Heart right ventricle (tissue), 16 donors: ENCODE measurements around the gene ST7. TPM values are rescaled to one million over a fixed set of nuclear protein-coding genes. Genes with fewer than 3 reads are reported as not detected.
A peak's percentile ranks its signal among the peaks of the same experiment; 100 is the strongest.

Source experiments
- ATAC-seq, 8 donors: fragments of 200-7000 bp; cut with Tn5 transposase; one replicate each; pipeline ENCODE4 v1.9.1; 2020; ENCODE audit warnings: mild to moderate bottlenecking in 8 of 8, moderate library complexity in 8 of 8, moderate number of reproducible peaks in 1 of 8
- DNase-seq, 2 donors: peaks; one replicate each; pipeline ENCODE4 v3.0.0-alpha.2; 2020
- H3K27ac ChIP-seq, 10 donors: fragments of 200-600 bp; sonication (generic) in 2 of 10; one replicate each; pipeline versions ENCODE4 v1.5.0 to v1.8.0; 2020 to 2022; ENCODE audit warnings: mild to moderate bottlenecking in 3 of 10
- H3K27me3 ChIP-seq, 7 donors: fragments of 200-600 bp; one replicate each; pipeline ENCODE4 v1.8.0; 2021 to 2022; ENCODE audit warnings: mild to moderate bottlenecking in 2 of 7
- H3K36me3 ChIP-seq, 9 donors: fragments of 200-600 bp; sonication (generic) in 1 of 9; one replicate each; pipeline versions ENCODE4 v1.5.0 to v1.8.0; 2020 to 2022; ENCODE audit warnings: mild to moderate bottlenecking in 2 of 9
- H3K4me1 ChIP-seq, 9 donors: fragments of 200-600 bp; sonication (generic) in 1 of 9; one replicate each; pipeline versions ENCODE4 v1.5.0 to v1.8.0; 2020 to 2022; ENCODE audit warnings: mild to moderate bottlenecking in 4 of 9
- H3K4me3 ChIP-seq, 10 donors: fragments of 200-600 bp; sonication (generic) in 2 of 10; one replicate each; pipeline versions ENCODE4 v1.5.0 to v1.8.0; 2020 to 2022; ENCODE audit warnings: mild to moderate bottlenecking in 7 of 10, moderate library complexity in 2 of 10
- H3K9me3 ChIP-seq, 11 donors: fragments of 200-600 bp in 10 of 11; sonication (generic) in 2 of 11; one replicate each; pipeline versions ENCODE4 v1.5.0 to v1.8.0; 2013 to 2022; ENCODE audit warnings: mild to moderate bottlenecking in 2 of 11, control low read depth in 1 of 11, moderate library complexity in 1 of 11
- WGBS, 2 donors: extraction: QIAGEN DNeasy Blood & Tissue Kit; methylation state at CpG; one replicate each; pipeline ENCODE4 v1.1.7; 2013; ENCODE audit warnings: inconsistent platforms in 1 of 2; 5-methylcytosine and 5-hydroxymethylcytosine counted together
- intact Hi-C, 10 donors: fragments of 100-400 bp; cut with DNase I; formaldehyde crosslinking; loops; one replicate each; pipeline versions ENCODE4 v1.11.1 to v1.14.2; 2022
- polyA plus RNA-seq, 2 donors: library from polyadenylated mRNA; stranded (reverse); fragments of 200-250 nt; gene quantifications; one replicate each; pipeline ENCODE4 v1.2.3, GENCODE V29; 2013
- total RNA-seq, 10 donors: library from RNA; stranded (reverse); fragmentation: NEBNext Ultra II Directional in 3 of 10; extraction: Animal tissue kit (Norgen Biotek cat#: 25700) in 3 of 10; gene quantifications; one replicate each; pipeline versions ENCODE4 v1.2.1 to v1.2.4, GENCODE V29; 2021 to 2023
- TF ChIP-seq, protein P1 (sequence below), 9 donors: fragments of 200-600 bp; sonication (generic) in 2 of 9; IDR thresholded peaks; one replicate each; pipeline versions ENCODE4 v1.5.0 to v1.8.0; 2021 to 2022; ENCODE audit warnings: antibody characterized with exemption in 9 of 9, mild to moderate bottlenecking in 5 of 9, moderate library complexity in 1 of 9
- donor health status: Arrhythmogenic right ventricular cardiomyopathy.
- donor health status: ischemic (EF 13 %, LVEDD 7.1; RV severe dilation, severe dysfunction).
- donor health status: healthy with polysubstance abuse.
- donor health status: DM: no; HTN: yes; CAD: no.
- donor health status: DM: no; HTN: no; CAD: no.
- donor health status: ischemic (EF 25% LVEDD 6.9; RV normal size, moderate dysfunction).
- donor health status: ischemic (EF 25% LVEDD 5.7; RV mildly dilated, moderate dysfunction).
- donor health status: healthy.
- donor health status: DM: yes; HTN: yes; CAD: no.
- donor health status: Ischemic cardiomyopathy.
- donor health status: ischemic (EF 35%, LVEDD 5.7; RV mildly dilated, moderate dysfunction).
- donor health status: nonischemic (EF 11% LVEDD 7.7; RV severe dilation, severe dysfunction).
- donor health status: DM: yes; HTN: yes; CAD: no.
- donor health status: PGD.
- donor health status: ischemic (EF 29% LVEDD 5.4; RV normal size, mild dysfunction).
- donor health status: nonischemic (EF 23%, LVEDD 6.1; RV moderate dilation, normal function).

Gene ST7
- total and polyA plus RNA-seq, 12 donors = 20.1 to 40.2 (median 23.4) TPM

DNA sequence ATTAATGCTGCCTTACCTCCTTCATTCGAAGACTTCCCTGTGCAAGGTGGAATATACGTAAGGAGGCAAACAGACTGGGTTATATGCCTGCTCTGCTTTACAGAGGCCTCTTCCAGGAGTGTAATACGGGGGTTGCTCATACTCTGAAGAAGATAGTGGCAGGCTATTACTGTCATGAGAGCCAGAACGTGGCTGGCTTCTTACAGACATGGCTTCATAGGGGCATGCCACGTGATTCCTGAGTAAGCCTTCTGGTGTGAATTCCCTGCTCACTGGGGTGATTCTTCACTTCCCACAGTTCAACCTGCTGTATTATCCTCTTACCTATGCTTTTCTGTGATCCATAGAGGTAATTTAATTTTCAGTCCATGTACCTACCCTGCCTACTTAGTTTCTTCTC lies 141.8 kb downstream of the ST7 start:
- no peak for DNase-seq
- no peak overlapping the region for H3K4me3 ChIP-seq
- no peaks in the 10 kb centered on the region for H3K27me3 ChIP-seq
- no peaks in the 10 kb centered on the region for H3K9me3 ChIP-seq
- TF ChIP-seq, protein P1, sequence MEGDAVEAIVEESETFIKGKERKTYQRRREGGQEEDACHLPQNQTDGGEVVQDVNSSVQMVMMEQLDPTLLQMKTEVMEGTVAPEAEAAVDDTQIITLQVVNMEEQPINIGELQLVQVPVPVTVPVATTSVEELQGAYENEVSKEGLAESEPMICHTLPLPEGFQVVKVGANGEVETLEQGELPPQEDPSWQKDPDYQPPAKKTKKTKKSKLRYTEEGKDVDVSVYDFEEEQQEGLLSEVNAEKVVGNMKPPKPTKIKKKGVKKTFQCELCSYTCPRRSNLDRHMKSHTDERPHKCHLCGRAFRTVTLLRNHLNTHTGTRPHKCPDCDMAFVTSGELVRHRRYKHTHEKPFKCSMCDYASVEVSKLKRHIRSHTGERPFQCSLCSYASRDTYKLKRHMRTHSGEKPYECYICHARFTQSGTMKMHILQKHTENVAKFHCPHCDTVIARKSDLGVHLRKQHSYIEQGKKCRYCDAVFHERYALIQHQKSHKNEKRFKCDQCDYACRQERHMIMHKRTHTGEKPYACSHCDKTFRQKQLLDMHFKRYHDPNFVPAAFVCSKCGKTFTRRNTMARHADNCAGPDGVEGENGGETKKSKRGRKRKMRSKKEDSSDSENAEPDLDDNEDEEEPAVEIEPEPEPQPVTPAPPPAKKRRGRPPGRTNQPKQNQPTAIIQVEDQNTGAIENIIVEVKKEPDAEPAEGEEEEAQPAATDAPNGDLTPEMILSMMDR (IDR thresholded peaks at IDR 0.05) = no peak
- no peak overlapping the region for H3K27ac ChIP-seq
- peaks cover 0 to 40% (median 15%) of the 10 kb centered on the region in 9 donors for H3K4me1 ChIP-seq
- ATAC-seq = peak in 2 of 8 donors; percentile 16 to 19
- no peaks in the 10 kb centered on the region for H3K36me3 ChIP-seq
- 75 to 79% methylated on average over 5 of the region's 5 CpGs for WGBS, 2 donors
- intact Hi-C loops = no loop called here

DNA sequence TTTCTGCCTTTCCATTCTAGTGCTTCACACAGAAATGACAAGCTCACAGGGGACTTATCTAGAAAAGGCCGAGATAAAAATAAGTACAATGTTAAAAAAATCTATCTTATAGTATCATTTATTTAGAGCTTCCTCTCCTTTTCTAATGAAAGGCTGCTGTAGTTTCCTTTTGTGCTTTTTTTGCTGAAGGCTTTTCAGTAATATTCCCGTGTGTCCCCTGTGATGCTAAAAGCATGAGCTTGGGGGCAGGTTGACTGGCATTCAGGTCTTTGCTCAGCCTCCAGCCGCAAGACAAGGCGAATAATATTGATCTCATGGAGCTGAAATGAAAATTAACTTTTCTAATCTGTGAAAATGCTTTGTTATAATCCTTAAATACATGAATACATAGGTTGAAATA lies 143.0 kb downstream of the ST7 start:
- no peaks in the 10 kb centered on the region for H3K36me3 ChIP-seq
- no peak overlapping the region for H3K4me3 ChIP-seq
- no peaks in the 10 kb centered on the region for H3K9me3 ChIP-seq
- TF ChIP-seq, protein P1 (IDR thresholded peaks at IDR 0.05) = no peak
- peaks cover 0 to 33% (median 15%) of the 10 kb centered on the region in 9 donors for H3K4me1 ChIP-seq
- no peak for DNase-seq
- no peak for ATAC-seq
- H3K27ac ChIP-seq = no peak overlapping the region
- H3K27me3 ChIP-seq = no peaks in the 10 kb centered on the region
- 46 to 47% methylated on average over 4 of the region's 4 CpGs for WGBS, 2 donors
- intact Hi-C loops = no loop called here

DNA sequence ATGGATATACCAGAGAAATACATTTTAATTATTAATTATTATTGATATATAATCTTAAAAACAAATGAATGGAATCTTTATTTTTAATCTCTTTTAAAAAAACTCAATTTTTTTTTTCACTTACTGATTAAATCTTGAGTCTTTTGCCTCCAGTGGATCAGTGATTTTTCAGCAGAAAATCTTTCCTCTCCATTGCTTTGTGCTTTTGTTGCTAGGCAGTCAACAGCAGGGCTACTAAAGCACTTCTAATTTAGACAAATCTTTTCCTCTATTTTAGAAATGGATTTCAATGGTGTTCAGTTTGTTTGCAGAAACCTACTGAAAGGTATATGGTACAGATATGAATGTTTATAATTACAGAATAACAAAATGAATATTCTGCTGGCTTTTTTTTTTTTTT lies 143.6 kb downstream of the ST7 start:
- DNase-seq = no peak
- intact Hi-C loops = no loop called here

GRCh38 chr7:117097860-117098259 lies 144.6 kb downstream of the ST7 start:
- Histone ChIP-seq H3K9me3 (no peaks in the 10 kb centered on the region), H3K27me3 (no peaks in the 10 kb centered on the region), H3K4me3 (no peak overlapping the region), H3K36me3 (no peaks in the 10 kb centered on the region), H3K27ac (no peak overlapping the region), H3K4me1 (peaks cover 0 to 20% (median 4%) of the 10 kb centered on the region in 9 donors)
- intact Hi-C loops = no loop called here
- 96 to 97% methylated on average over 5 of the region's 5 CpGs for WGBS, 2 donors
- ATAC-seq (no peak), DNase-seq (no peak)
- TF ChIP-seq, protein P1 (IDR thresholded peaks at IDR 0.05) = no peak

More for the DNA sequence above, 143.6 kb downstream of the ST7 start:
- H3K36me3 ChIP-seq = no peaks in the 10 kb centered on the region
- H3K27me3 ChIP-seq = no peaks in the 10 kb centered on the region
- TF ChIP-seq, protein P1 (IDR thresholded peaks at IDR 0.05) = no peak
- no peak overlapping the region for H3K27ac ChIP-seq
- H3K4me3 ChIP-seq = no peak overlapping the region
- peaks cover 0 to 28% (median 10%) of the 10 kb centered on the region in 9 donors for H3K4me1 ChIP-seq
- H3K9me3 ChIP-seq = no peaks in the 10 kb centered on the region
- ATAC-seq = no peak
